Liver (tissue), 3 donors: ENCODE data around the gene CACNG8.

ENCODE experiments used
- EGR1 ChIP-seq, 2 donors: IDR thresholded peaks; 2 replicates each; pipeline ENCODE4 v1.6.1; 2016 to 2018; ENCODE audit warnings: antibody characterized with exemption in 2 of 2, low read depth in 2 of 2
- FOXA2 ChIP-seq: IDR thresholded peaks from 2 replicates; pipeline ENCODE4 v1.6.1; 2016; ENCODE audit warnings: antibody characterized with exemption
- GABPA ChIP-seq, 2 donors: IDR thresholded peaks in 1 of 2; conservative IDR thresholded peaks in 1 of 2; 2 replicates each; pipeline ENCODE4 v1.6.1; 2016; ENCODE audit warnings: antibody characterized with exemption in 2 of 2, mild to moderate bottlenecking in 1 of 2, moderate library complexity in 1 of 2
- JUND ChIP-seq, 2 donors: IDR thresholded peaks; 2 replicates each; pipeline ENCODE4 v1.6.1; 2016; ENCODE audit warnings: antibody characterized with exemption in 2 of 2
- RAD21 ChIP-seq, 2 donors: IDR thresholded peaks; 2 replicates each; pipeline ENCODE4 v1.6.1; 2016; ENCODE audit warnings: antibody characterized with exemption in 2 of 2, mild to moderate bottlenecking in 2 of 2
- RXRA ChIP-seq, 2 donors: IDR thresholded peaks; 2 replicates each; pipeline ENCODE4 v1.6.1; 2017 to 2018; ENCODE audit warnings: antibody characterized with exemption in 2 of 2, mild to moderate bottlenecking in 1 of 2
- SP1 ChIP-seq: IDR thresholded peaks from 2 replicates; pipeline ENCODE4 v1.6.1; 2018; ENCODE audit warnings: antibody characterized with exemption, mild to moderate bottlenecking
- TAF1 ChIP-seq: conservative IDR thresholded peaks from 2 replicates; pipeline ENCODE4 v1.6.1; 2016; ENCODE audit warnings: antibody characterized with exemption, mild to moderate bottlenecking
- YY1 ChIP-seq: IDR thresholded peaks from 2 replicates; pipeline ENCODE4 v1.6.1; 2016; ENCODE audit warnings: antibody characterized with exemption, mild to moderate bottlenecking
- TF ChIP-seq, protein P1 (sequence below): fragments of 150-350 bp; IDR thresholded peaks from 2 replicates; pipeline ENCODE4 v1.5.1; 2017; ENCODE audit warnings: improper control_type of control experiment, low read depth, low read length; ENCODE audit not compliant: missing input control
- TF ChIP-seq, protein P2 (sequence below): IDR thresholded peaks from 2 replicates; pipeline ENCODE4 v1.6.1; 2016; ENCODE audit warnings: antibody characterized with exemption
- TF ChIP-seq, protein P3 (sequence below): IDR thresholded peaks from 2 replicates; pipeline ENCODE4 v1.6.1; 2016; ENCODE audit warnings: antibody characterized with exemption
- TF ChIP-seq, protein P4 (sequence below): IDR thresholded peaks from 2 replicates; pipeline ENCODE4 v1.6.1; 2016; ENCODE audit warnings: antibody characterized with exemption, mild to moderate bottlenecking
- TF ChIP-seq, protein P5 (sequence below): IDR thresholded peaks from 2 replicates; pipeline ENCODE4 v1.6.1; 2016; ENCODE audit warnings: antibody characterized with exemption
- donor health status: healthy.
- donor health status: healthy.

DNA sequence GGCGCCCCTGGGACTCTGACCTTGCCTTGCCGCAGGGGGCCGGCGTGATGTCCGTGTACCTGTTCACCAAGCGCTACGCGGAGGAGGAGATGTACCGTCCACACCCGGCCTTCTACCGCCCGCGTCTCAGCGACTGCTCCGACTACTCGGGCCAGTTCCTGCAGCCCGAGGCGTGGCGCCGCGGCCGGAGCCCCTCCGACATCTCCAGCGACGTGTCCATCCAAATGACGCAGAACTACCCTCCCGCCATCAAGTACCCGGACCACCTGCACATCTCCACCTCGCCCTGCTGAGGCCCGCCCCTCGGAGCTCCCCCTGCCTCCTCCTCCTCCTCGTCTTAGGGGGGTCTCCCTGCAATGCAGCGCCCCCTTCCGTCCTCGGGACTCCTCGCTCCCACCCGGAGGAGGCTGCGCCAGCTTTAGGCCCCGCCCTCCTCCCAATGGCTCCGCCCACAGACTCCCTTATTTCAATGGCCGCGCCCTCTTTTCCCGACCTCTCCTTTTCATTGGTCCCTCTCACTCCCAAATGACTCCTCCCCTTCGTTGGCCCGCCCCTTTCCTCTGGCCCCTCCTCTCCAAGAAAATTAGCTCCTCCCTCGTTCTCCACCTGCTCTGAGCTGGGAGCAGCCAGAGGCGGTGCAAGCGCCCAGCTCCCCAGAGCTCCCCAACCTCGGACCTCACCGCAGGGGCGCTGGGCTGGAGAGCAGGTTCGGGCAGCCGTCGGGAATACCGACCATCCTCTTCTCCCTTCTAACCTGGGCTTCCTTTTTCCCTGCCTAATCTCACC lies 20.5 kb upstream of the CACNG8 start:
- TF ChIP-seq JUND (IDR thresholded peaks at IDR 0.05): no peak
- TF ChIP-seq, protein P1, sequence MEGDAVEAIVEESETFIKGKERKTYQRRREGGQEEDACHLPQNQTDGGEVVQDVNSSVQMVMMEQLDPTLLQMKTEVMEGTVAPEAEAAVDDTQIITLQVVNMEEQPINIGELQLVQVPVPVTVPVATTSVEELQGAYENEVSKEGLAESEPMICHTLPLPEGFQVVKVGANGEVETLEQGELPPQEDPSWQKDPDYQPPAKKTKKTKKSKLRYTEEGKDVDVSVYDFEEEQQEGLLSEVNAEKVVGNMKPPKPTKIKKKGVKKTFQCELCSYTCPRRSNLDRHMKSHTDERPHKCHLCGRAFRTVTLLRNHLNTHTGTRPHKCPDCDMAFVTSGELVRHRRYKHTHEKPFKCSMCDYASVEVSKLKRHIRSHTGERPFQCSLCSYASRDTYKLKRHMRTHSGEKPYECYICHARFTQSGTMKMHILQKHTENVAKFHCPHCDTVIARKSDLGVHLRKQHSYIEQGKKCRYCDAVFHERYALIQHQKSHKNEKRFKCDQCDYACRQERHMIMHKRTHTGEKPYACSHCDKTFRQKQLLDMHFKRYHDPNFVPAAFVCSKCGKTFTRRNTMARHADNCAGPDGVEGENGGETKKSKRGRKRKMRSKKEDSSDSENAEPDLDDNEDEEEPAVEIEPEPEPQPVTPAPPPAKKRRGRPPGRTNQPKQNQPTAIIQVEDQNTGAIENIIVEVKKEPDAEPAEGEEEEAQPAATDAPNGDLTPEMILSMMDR: no peak
- no peak for TF ChIP-seq YY1
- TF ChIP-seq, protein P2, sequence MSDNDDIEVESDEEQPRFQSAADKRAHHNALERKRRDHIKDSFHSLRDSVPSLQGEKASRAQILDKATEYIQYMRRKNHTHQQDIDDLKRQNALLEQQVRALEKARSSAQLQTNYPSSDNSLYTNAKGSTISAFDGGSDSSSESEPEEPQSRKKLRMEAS: no peak
- no peak for TF ChIP-seq TAF1
- TF ChIP-seq, protein P3, sequence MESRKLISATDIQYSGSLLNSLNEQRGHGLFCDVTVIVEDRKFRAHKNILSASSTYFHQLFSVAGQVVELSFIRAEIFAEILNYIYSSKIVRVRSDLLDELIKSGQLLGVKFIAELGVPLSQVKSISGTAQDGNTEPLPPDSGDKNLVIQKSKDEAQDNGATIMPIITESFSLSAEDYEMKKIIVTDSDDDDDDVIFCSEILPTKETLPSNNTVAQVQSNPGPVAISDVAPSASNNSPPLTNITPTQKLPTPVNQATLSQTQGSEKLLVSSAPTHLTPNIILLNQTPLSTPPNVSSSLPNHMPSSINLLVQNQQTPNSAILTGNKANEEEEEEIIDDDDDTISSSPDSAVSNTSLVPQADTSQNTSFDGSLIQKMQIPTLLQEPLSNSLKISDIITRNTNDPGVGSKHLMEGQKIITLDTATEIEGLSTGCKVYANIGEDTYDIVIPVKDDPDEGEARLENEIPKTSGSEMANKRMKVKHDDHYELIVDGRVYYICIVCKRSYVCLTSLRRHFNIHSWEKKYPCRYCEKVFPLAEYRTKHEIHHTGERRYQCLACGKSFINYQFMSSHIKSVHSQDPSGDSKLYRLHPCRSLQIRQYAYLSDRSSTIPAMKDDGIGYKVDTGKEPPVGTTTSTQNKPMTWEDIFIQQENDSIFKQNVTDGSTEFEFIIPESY: no peak
- TF ChIP-seq, protein P4, sequence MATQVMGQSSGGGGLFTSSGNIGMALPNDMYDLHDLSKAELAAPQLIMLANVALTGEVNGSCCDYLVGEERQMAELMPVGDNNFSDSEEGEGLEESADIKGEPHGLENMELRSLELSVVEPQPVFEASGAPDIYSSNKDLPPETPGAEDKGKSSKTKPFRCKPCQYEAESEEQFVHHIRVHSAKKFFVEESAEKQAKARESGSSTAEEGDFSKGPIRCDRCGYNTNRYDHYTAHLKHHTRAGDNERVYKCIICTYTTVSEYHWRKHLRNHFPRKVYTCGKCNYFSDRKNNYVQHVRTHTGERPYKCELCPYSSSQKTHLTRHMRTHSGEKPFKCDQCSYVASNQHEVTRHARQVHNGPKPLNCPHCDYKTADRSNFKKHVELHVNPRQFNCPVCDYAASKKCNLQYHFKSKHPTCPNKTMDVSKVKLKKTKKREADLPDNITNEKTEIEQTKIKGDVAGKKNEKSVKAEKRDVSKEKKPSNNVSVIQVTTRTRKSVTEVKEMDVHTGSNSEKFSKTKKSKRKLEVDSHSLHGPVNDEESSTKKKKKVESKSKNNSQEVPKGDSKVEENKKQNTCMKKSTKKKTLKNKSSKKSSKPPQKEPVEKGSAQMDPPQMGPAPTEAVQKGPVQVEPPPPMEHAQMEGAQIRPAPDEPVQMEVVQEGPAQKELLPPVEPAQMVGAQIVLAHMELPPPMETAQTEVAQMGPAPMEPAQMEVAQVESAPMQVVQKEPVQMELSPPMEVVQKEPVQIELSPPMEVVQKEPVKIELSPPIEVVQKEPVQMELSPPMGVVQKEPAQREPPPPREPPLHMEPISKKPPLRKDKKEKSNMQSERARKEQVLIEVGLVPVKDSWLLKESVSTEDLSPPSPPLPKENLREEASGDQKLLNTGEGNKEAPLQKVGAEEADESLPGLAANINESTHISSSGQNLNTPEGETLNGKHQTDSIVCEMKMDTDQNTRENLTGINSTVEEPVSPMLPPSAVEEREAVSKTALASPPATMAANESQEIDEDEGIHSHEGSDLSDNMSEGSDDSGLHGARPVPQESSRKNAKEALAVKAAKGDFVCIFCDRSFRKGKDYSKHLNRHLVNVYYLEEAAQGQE: no peak
- TF ChIP-seq, protein P5, sequence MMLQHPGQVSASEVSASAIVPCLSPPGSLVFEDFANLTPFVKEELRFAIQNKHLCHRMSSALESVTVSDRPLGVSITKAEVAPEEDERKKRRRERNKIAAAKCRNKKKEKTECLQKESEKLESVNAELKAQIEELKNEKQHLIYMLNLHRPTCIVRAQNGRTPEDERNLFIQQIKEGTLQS: no peak
- no peak for TF ChIP-seq GABPA (IDR thresholded peaks at IDR 0.05 in 1 of 2, conservative IDR thresholded peaks at IDR 0.05 in 1 of 2)
- TF ChIP-seq RAD21 (IDR thresholded peaks at IDR 0.05): no peak
- TF ChIP-seq RXRA (IDR thresholded peaks at IDR 0.05): no peak
- TF ChIP-seq EGR1 (IDR thresholded peaks at IDR 0.05; ENCODE audit: low read depth in 2 of 2): no peak
- no peak for TF ChIP-seq SP1
- TF ChIP-seq FOXA2: no peak
